Neutrophil (primary cell): ENCODE results near the gene ATF3.

Experiments
- H3K27ac ChIP-seq: fragments of 200-600 bp; sonication (generic); 2 replicates; pipeline ENCODE4 v1.5.1; 2016; ENCODE audit warnings: mild to moderate bottlenecking, moderate library complexity
- H3K27me3 ChIP-seq: fragments of 200-600 bp; sonication (generic); 2 replicates; pipeline ENCODE4 v1.6.0; 2016; ENCODE audit warnings: mild to moderate bottlenecking
- H3K36me3 ChIP-seq: fragments of 200-600 bp; sonication (generic); 2 replicates; pipeline ENCODE4 v1.5.1; 2017
- H3K4me1 ChIP-seq, 2 experiments: fragments of 200-600 bp in 1 of 2; sonication (generic) in 1 of 2; 1 replicate in 1 of 2; 2 replicates in 1 of 2; pipeline versions ENCODE4 v1.5.1 to v1.6.1; 2013 to 2016; ENCODE audit warnings: low read depth in 1 of 2, low read length in 1 of 2, mild to moderate bottlenecking in 1 of 2, moderate library complexity in 1 of 2; ENCODE audit not compliant: control insufficient read depth in 1 of 2, insufficient read depth in 1 of 2
- H3K4me3 ChIP-seq, 2 experiments: fragments of 200-600 bp in 1 of 2; sonication (generic) in 1 of 2; 1 replicate in 1 of 2; 2 replicates in 1 of 2; pipeline ENCODE4 v1.5.1; 2013 to 2016; ENCODE audit warnings: low read depth in 1 of 2, low read length in 1 of 2, mild to moderate bottlenecking in 1 of 2, moderate library complexity in 1 of 2
- H3K9me3 ChIP-seq: fragments of 200-600 bp; sonication (generic); 2 replicates; pipeline ENCODE4 v1.5.1; 2016
- CTCF ChIP-seq: fragments of 200-600 bp; sonication (generic); IDR thresholded peaks from 2 replicates; pipeline ENCODE4 v1.5.1; 2016; ENCODE audit warnings: antibody characterized with exemption

ATF3 gene

GRCh38 chr1:212594640-212595039 lies 13.9 kb upstream of the ATF3 start:
- Histone ChIP-seq H3K4me1 (peaks cover 30 to 37% of the 10 kb centered on the region in 2 experiments), H3K27me3 (peaks cover 22% of the 10 kb centered on the region), H3K9me3 (no peaks in the 10 kb centered on the region), H3K4me3 (no peak overlapping the region), H3K27ac (no peak overlapping the region), H3K36me3 (no peaks in the 10 kb centered on the region)
- TF ChIP-seq CTCF: no peak

GRCh38 chr1:212595229-212595628 lies 13.3 kb upstream of the ATF3 start:
- TF ChIP-seq CTCF: no peak
- H3K4me3 ChIP-seq: no peak overlapping the region
- peaks cover 24 to 31% of the 10 kb centered on the region in 2 experiments for H3K4me1 ChIP-seq
- H3K36me3 ChIP-seq: no peaks in the 10 kb centered on the region
- no peaks in the 10 kb centered on the region for H3K9me3 ChIP-seq
- H3K27me3 ChIP-seq: peaks cover 28% of the 10 kb centered on the region
- H3K27ac ChIP-seq: peak overlapping the region; percentile 80

- no peaks in the 10 kb centered on the region for H3K36me3 ChIP-seq
- peaks cover 16 to 23% of the 10 kb centered on the region in 2 experiments for H3K4me1 ChIP-seq
- H3K4me3 ChIP-seq: peak overlapping the region in 1 of 2 experiments; percentile 26
- peak; percentile 49 for TF ChIP-seq CTCF
- H3K27me3 ChIP-seq: peaks cover 36% of the 10 kb centered on the region
- no peaks in the 10 kb centered on the region for H3K9me3 ChIP-seq
- peak overlapping the region; percentile 80 for H3K27ac ChIP-seq
Measured at GRCh38 chr1:212595787-212596714, 12.5 kb upstream of the ATF3 start.

- Histone ChIP-seq H3K9me3 (no peaks in the 10 kb centered on the region), H3K4me1 (peaks cover 15 to 18% of the 10 kb centered on the region in 2 experiments), H3K27me3 (peaks cover 44% of the 10 kb centered on the region), H3K4me3 (no peak overlapping the region), H3K27ac (peak overlapping the region; percentile 80), H3K36me3 (no peaks in the 10 kb centered on the region)
- no peak for TF ChIP-seq CTCF
Measured at GRCh38 chr1:212596798-212597197, 11.8 kb upstream of the ATF3 start.

GRCh38 chr1:212597487-212597886 lies 11.1 kb upstream of the ATF3 start:
- Histone ChIP-seq H3K4me1 (peaks cover 15 to 18% of the 10 kb centered on the region in 2 experiments), H3K4me3 (no peak overlapping the region), H3K27ac (no peak overlapping the region), H3K36me3 (no peaks in the 10 kb centered on the region), H3K9me3 (no peaks in the 10 kb centered on the region), H3K27me3 (peaks cover 51% of the 10 kb centered on the region)
- no peak for TF ChIP-seq CTCF
